Measurements from ENCODE around the gene IDH2. TPM values are rescaled to one million over a fixed set of nuclear protein-coding genes. Genes with fewer than 3 reads are reported as not detected.

Gene IDH2
- polyA plus RNA-seq, 1 donor (not counting 4 experiments of a cell fraction or from before 2014, with no cell fraction given): 27.9 TPM

GRCh38 chr15:90033448-90033847 is 68.8 kb downstream of the IDH2 start:
- Histone ChIP-seq H3K4me2 (ENCODE audit: control insufficient read depth, extremely low read depth, insufficient read depth, low read depth, low read length) (no peak overlapping the region), H3K27ac (ENCODE audit: control insufficient read depth, insufficient read depth, low read length) (no peak overlapping the region), H3K4me1 (ENCODE audit: control insufficient read depth, extremely low read depth, insufficient read depth, low read length) (peaks cover 28% of the 10 kb centered on the region), H3K4me3 (ENCODE audit: control insufficient read depth in 2 of 3, extremely low read depth in 1 of 3, insufficient read depth in 2 of 3, low read depth in 1 of 3, low read length in 3 of 3) (no peak overlapping the region), H3K9ac (ENCODE audit: control insufficient read depth, extremely low read depth, insufficient read depth, low read length) (no peak overlapping the region), H3K36me3 (ENCODE audit: control insufficient read depth in 2 of 2, extremely low read depth in 1 of 2, insufficient read depth in 2 of 2, low read length in 2 of 2) (peaks cover 0 to 2% of the 10 kb centered on the region in 2 experiments), H4K20me1 (ENCODE audit: control insufficient read depth, extremely low read depth, insufficient read depth, low read length) (no peaks in the 10 kb centered on the region), H3K9me3 (ENCODE audit: control insufficient read depth, low read depth, low read length) (no peaks in the 10 kb centered on the region), H3K9me1 (ENCODE audit: control insufficient read depth, extremely low read depth, insufficient read depth, low read length) (no peaks in the 10 kb centered on the region), H3K27me3 (ENCODE audit: control insufficient read depth, extremely low read depth, insufficient read depth, low read length) (no peaks in the 10 kb centered on the region), H2AFZ (ENCODE audit: control insufficient read depth, low read length) (no peak overlapping the region), H3K79me2 (ENCODE audit: control insufficient read depth, insufficient read depth, low read length) (peaks cover 26% of the 10 kb centered on the region)
- FAIRE-seq: no peak
- no peak for DNase-seq (ENCODE audit: low read depth, low spot score)
- TF ChIP-seq CTCF (optimal IDR thresholded peaks at IDR 0.05 in 1 of 3, IDR thresholded peaks at IDR 0.05 in 1 of 3, conservative IDR thresholded peaks at IDR 0.05 in 1 of 3; ENCODE audit: extremely low read depth in 1 of 3, insufficient read depth in 2 of 3, low read length in 3 of 3) (no peak), EZH2 (IDR thresholded peaks at IDR 0.05; ENCODE audit: low read length) (no peak)
- dilution Hi-C loops (cut with MboI; ENCODE audit: extremely low pct_ligation_motif_present, low sequenced_read_pairs): no loop called here

Small RNA genes within 50 kb of the gene (small RNA-seq; reads per million reads assigned to genes)
- 0 reads per million in 3 experiments for gene RF00066 (ENCODE audit: insufficient read length in 3 of 3, low read depth in 3 of 3, low replicate concordance in 1 of 3)

Other genes with a start within 250 kb of the IDH2 start
- 22.9 to 39.2 TPM (median 34.6 TPM) in 3 replicates for gene AP3S2, start 208.5 kb downstream of the IDH2 start, polyA plus RNA-seq
- gene ARPIN, start 189.5 kb downstream of the IDH2 start, polyA plus RNA-seq: 6.2 to 10.1 TPM (median 9.0 TPM) in 3 replicates
- gene ZNF710, start 101.1 kb downstream of the IDH2 start, polyA plus RNA-seq: 3.9 to 5.4 TPM (median 4.5 TPM) in 3 replicates
- gene SEMA4B, start 98.9 kb upstream of the IDH2 start, polyA plus RNA-seq: 58.7 to 95.1 TPM (median 72.7 TPM) in 3 replicates
- 70.9 to 83.0 TPM (median 80.6 TPM) in 3 replicates for gene CIB1, start 131.5 kb upstream of the IDH2 start, polyA plus RNA-seq
- 0.92 to 2.7 TPM (median 1.0 TPM) in 3 replicates for gene GDPGP1, start 131.7 kb upstream of the IDH2 start, polyA plus RNA-seq
- gene TTLL13, start 147.1 kb upstream of the IDH2 start, polyA plus RNA-seq: 0.05 to 0.09 TPM (median 0.07 TPM) in 3 replicates
- 46.3 to 60.0 TPM (median 54.9 TPM) in 3 replicates for gene NGRN, start 163.2 kb upstream of the IDH2 start, polyA plus RNA-seq
- 2.0 to 2.3 TPM (median 2.2 TPM) in 3 replicates for gene ZNF774, start 249.8 kb upstream of the IDH2 start, polyA plus RNA-seq